GM12878 (cell line): Measurements from ENCODE around the gene DCP1B.

Experiments used
- FOS ChIP-seq: IDR thresholded peaks from 3 replicates; pipeline ENCODE4 v1.6.1; 2011; ENCODE audit warnings: borderline replicate concordance; ENCODE audit not compliant: insufficient read length; ENCODE audit errors: extremely low read depth
- HDAC2 ChIP-seq: fragments of 200-600 bp; sonication (generic); IDR thresholded peaks from 2 replicates; pipeline ENCODE4 v1.6.1; 2017
- KDM1A ChIP-seq: fragments of 200-600 bp; sonication (generic); IDR thresholded peaks from 2 replicates; pipeline ENCODE4 v1.6.1; 2016; ENCODE audit warnings: borderline replicate concordance
- NFIC ChIP-seq: IDR thresholded peaks from 2 replicates; pipeline ENCODE4 v1.6.1; 2012; ENCODE audit warnings: low read depth, mild to moderate bottlenecking, inconsistent platforms, low read length, moderate library complexity
- RAD21 ChIP-seq: IDR thresholded peaks from 2 replicates; pipeline ENCODE4 v1.6.1; 2011; ENCODE audit warnings: mild to moderate bottlenecking, low read depth, low read length, moderate library complexity; ENCODE audit not compliant: insufficient read depth
- RAD51 ChIP-seq: fragments of 450-650 bp; IDR thresholded peaks from 2 replicates; pipeline ENCODE4 v1.6.1; 2016; ENCODE audit warnings: moderate library complexity, mild to moderate bottlenecking, inconsistent platforms
- SMC3 ChIP-seq: IDR thresholded peaks from 2 replicates; pipeline ENCODE4 v1.6.1; 2011; ENCODE audit warnings: low read length, improper control_type of control experiment, borderline replicate concordance
- SREBF2 ChIP-seq: IDR thresholded peaks from 2 replicates; pipeline ENCODE4 v1.6.1; 2012; ENCODE audit warnings: mild to moderate bottlenecking, low read length
- YY1 ChIP-seq: IDR thresholded peaks from 2 replicates; pipeline ENCODE4 v1.6.1; 2011; ENCODE audit warnings: low read depth, mild to moderate bottlenecking, low read length
- TF ChIP-seq, protein P1 (sequence below): IDR thresholded peaks from 2 replicates; pipeline ENCODE4 v1.6.1; 2012; ENCODE audit warnings: low read depth, low read length, improper control_type of control experiment
- TF ChIP-seq, protein P2 (sequence below), 3 experiments: IDR thresholded peaks in 2 of 3; conservative IDR thresholded peaks in 1 of 3; 2 replicates each; pipeline ENCODE4 v1.5.1; 2011; ENCODE audit warnings: low read depth in 3 of 3, low read length in 3 of 3, mild to moderate bottlenecking in 3 of 3, control low read depth in 2 of 3, moderate library complexity in 2 of 3, inconsistent platforms in 1 of 3, mixed read lengths in 1 of 3; ENCODE audit not compliant: control insufficient read depth in 2 of 3, insufficient read depth in 1 of 3; ENCODE audit errors: extremely low read depth in 1 of 3

DNA sequence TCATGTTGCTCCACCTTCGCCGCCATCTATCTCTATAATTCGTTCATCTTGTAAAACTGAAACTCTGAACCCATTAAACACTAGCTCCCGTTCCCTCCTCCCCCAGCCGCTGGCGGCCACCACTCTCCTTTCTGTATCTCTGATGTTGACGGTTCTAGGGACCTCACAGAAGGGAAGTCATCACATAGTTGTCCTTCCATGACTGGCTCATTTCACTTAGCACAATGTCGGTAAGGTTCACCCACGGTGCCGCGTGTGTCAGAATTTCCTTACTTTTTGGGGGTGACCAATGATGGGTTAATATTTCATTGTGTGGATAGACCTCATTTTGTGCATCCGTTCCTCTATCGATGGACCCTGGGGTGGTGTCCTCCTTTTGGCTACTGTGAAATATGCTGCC is 83.8 kb downstream of the DCP1B start:
- TF ChIP-seq, protein P1, sequence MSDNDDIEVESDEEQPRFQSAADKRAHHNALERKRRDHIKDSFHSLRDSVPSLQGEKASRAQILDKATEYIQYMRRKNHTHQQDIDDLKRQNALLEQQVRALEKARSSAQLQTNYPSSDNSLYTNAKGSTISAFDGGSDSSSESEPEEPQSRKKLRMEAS: no peak
- TF ChIP-seq, protein P2, sequence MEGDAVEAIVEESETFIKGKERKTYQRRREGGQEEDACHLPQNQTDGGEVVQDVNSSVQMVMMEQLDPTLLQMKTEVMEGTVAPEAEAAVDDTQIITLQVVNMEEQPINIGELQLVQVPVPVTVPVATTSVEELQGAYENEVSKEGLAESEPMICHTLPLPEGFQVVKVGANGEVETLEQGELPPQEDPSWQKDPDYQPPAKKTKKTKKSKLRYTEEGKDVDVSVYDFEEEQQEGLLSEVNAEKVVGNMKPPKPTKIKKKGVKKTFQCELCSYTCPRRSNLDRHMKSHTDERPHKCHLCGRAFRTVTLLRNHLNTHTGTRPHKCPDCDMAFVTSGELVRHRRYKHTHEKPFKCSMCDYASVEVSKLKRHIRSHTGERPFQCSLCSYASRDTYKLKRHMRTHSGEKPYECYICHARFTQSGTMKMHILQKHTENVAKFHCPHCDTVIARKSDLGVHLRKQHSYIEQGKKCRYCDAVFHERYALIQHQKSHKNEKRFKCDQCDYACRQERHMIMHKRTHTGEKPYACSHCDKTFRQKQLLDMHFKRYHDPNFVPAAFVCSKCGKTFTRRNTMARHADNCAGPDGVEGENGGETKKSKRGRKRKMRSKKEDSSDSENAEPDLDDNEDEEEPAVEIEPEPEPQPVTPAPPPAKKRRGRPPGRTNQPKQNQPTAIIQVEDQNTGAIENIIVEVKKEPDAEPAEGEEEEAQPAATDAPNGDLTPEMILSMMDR (IDR thresholded peaks at IDR 0.05 in 2 of 3, conservative IDR thresholded peaks at IDR 0.05 in 1 of 3; ENCODE audit: control insufficient read depth in 2 of 3, extremely low read depth in 1 of 3, insufficient read depth in 1 of 3, low read depth in 3 of 3, low read length in 3 of 3): no peak
- TF ChIP-seq YY1: no peak
- TF ChIP-seq RAD51: no peak
- no peak for TF ChIP-seq RAD21
- TF ChIP-seq KDM1A: no peak
- TF ChIP-seq FOS: no peak
- no peak for TF ChIP-seq NFIC
- no peak for TF ChIP-seq SMC3
- no peak for TF ChIP-seq SREBF2
- no peak for TF ChIP-seq HDAC2
